Measurements from ENCODE around the gene DUSP15.

The DUSP15 gene

GRCh38 chr20:31827059-31827458 is 43.3 kb downstream of the DUSP15 start:
- H3K27ac ChIP-seq (ENCODE audit: low read depth, low read length): no peak overlapping the region
- H3K27me3 ChIP-seq (ENCODE audit: low read length): no peaks in the 10 kb centered on the region
- no peak overlapping the region for H3K4me2 ChIP-seq (ENCODE audit: low read depth, low read length, poor library complexity, severe bottlenecking)
- no peak overlapping the region for H3K9ac ChIP-seq (ENCODE audit: low read length)
- H3F3A ChIP-seq (ENCODE audit: insufficient read depth): no peaks in the 10 kb centered on the region
- H3K9me2 ChIP-seq (replicated peaks; ENCODE audit: insufficient read depth, low read length): no peaks in the 10 kb centered on the region
- H3K79me2 ChIP-seq (ENCODE audit: insufficient read depth, low read length): no peaks in the 10 kb centered on the region
- no peak overlapping the region for H3K4me3 ChIP-seq (ENCODE audit: insufficient read depth, low read length, poor library complexity, severe bottlenecking)
- H2AFZ ChIP-seq (ENCODE audit: low read depth, low read length, severe bottlenecking): no peak overlapping the region
- no peaks in the 10 kb centered on the region for H3K36me3 ChIP-seq (ENCODE audit: low read length)
- no peaks in the 10 kb centered on the region for H3K9me3 ChIP-seq (ENCODE audit: insufficient read depth, low read length)
- TF ChIP-seq, protein P1, sequence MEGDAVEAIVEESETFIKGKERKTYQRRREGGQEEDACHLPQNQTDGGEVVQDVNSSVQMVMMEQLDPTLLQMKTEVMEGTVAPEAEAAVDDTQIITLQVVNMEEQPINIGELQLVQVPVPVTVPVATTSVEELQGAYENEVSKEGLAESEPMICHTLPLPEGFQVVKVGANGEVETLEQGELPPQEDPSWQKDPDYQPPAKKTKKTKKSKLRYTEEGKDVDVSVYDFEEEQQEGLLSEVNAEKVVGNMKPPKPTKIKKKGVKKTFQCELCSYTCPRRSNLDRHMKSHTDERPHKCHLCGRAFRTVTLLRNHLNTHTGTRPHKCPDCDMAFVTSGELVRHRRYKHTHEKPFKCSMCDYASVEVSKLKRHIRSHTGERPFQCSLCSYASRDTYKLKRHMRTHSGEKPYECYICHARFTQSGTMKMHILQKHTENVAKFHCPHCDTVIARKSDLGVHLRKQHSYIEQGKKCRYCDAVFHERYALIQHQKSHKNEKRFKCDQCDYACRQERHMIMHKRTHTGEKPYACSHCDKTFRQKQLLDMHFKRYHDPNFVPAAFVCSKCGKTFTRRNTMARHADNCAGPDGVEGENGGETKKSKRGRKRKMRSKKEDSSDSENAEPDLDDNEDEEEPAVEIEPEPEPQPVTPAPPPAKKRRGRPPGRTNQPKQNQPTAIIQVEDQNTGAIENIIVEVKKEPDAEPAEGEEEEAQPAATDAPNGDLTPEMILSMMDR (IDR thresholded peaks at IDR 0.05; ENCODE audit: insufficient read depth, low read length, poor library complexity, severe bottlenecking): no peak
- no peak for TF ChIP-seq EZH2phosphoT487 (conservative IDR thresholded peaks at IDR 0.05; ENCODE audit: low read length)
- no peaks in the 10 kb centered on the region for H4K20me1 ChIP-seq (ENCODE audit: low read depth, low read length)

DNA sequence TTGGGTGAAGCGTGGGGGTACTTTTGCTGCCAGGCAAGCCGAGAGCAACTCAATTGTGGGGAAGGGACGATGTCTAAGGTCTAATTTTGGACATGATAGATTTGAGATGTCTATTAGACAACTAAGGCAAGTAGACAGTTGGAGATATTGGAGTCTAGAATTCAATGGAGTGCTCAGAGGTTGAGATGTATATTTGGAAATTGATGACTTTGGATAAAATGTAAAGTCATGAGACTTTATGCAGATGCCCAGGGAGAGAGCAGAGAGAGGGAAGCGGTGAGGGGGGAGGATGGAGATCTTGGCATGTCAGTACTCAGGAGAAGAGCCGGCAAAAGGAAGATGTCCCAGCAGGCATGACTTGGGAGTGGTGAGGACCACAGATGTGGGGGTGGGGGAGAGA is 44.3 kb downstream of the DUSP15 start:
- H3K27ac ChIP-seq (ENCODE audit: low read depth, low read length): no peak overlapping the region
- H3K27me3 ChIP-seq (ENCODE audit: low read length): no peaks in the 10 kb centered on the region
- no peaks in the 10 kb centered on the region for H4K20me1 ChIP-seq (ENCODE audit: low read depth, low read length)
- H3K9ac ChIP-seq (ENCODE audit: low read length): no peak overlapping the region
- no peaks in the 10 kb centered on the region for H3K36me3 ChIP-seq (ENCODE audit: low read length)
- H3K79me2 ChIP-seq (ENCODE audit: insufficient read depth, low read length): no peaks in the 10 kb centered on the region
- no peak overlapping the region for H3K4me2 ChIP-seq (ENCODE audit: low read depth, low read length, poor library complexity, severe bottlenecking)
- TF ChIP-seq EZH2phosphoT487 (conservative IDR thresholded peaks at IDR 0.05; ENCODE audit: low read length): no peak
- TF ChIP-seq, protein P1 (IDR thresholded peaks at IDR 0.05; ENCODE audit: insufficient read depth, low read length, poor library complexity, severe bottlenecking): no peak
- H3K9me2 ChIP-seq (replicated peaks; ENCODE audit: insufficient read depth, low read length): no peaks in the 10 kb centered on the region
- no peak overlapping the region for H2AFZ ChIP-seq (ENCODE audit: low read depth, low read length, severe bottlenecking)
- H3K9me3 ChIP-seq (ENCODE audit: insufficient read depth, low read length): no peaks in the 10 kb centered on the region
- H3F3A ChIP-seq (ENCODE audit: insufficient read depth): no peaks in the 10 kb centered on the region
- no peak overlapping the region for H3K4me3 ChIP-seq (ENCODE audit: insufficient read depth, low read length, poor library complexity, severe bottlenecking)

- no peak overlapping the region for H3K4me2 ChIP-seq (ENCODE audit: low read depth, low read length, poor library complexity, severe bottlenecking)
- no peaks in the 10 kb centered on the region for H3K36me3 ChIP-seq (ENCODE audit: low read length)
- no peaks in the 10 kb centered on the region for H3K27me3 ChIP-seq (ENCODE audit: low read length)
- no peaks in the 10 kb centered on the region for H3F3A ChIP-seq (ENCODE audit: insufficient read depth)
- H4K20me1 ChIP-seq (ENCODE audit: low read depth, low read length): no peaks in the 10 kb centered on the region
- no peak overlapping the region for H2AFZ ChIP-seq (ENCODE audit: low read depth, low read length, severe bottlenecking)
- TF ChIP-seq, protein P1 (IDR thresholded peaks at IDR 0.05; ENCODE audit: insufficient read depth, low read length, poor library complexity, severe bottlenecking): no peak
- no peak for TF ChIP-seq EZH2phosphoT487 (conservative IDR thresholded peaks at IDR 0.05; ENCODE audit: low read length)
- no peaks in the 10 kb centered on the region for H3K9me2 ChIP-seq (replicated peaks; ENCODE audit: insufficient read depth, low read length)
- no peak overlapping the region for H3K27ac ChIP-seq (ENCODE audit: low read depth, low read length)
- H3K79me2 ChIP-seq (ENCODE audit: insufficient read depth, low read length): no peaks in the 10 kb centered on the region
- H3K9me3 ChIP-seq (ENCODE audit: insufficient read depth, low read length): no peaks in the 10 kb centered on the region
- H3K4me3 ChIP-seq (ENCODE audit: insufficient read depth, low read length, poor library complexity, severe bottlenecking): no peak overlapping the region
- no peak overlapping the region for H3K9ac ChIP-seq (ENCODE audit: low read length)
Measured at GRCh38 chr20:31824554-31825313, 45.6 kb downstream of the DUSP15 start.

Measured in SU-DHL-6 (cell line).